Smooth muscle cell of the coronary artery (primary cell): ENCODE results near the gene JAM2. TPM values are rescaled to one million over a fixed set of nuclear protein-coding genes. Genes with fewer than 3 reads are reported as not detected.

Experiments used
- total RNA-seq: library from RNA; depleted of rRNA; stranded (reverse); fragments of >200 nt; gene quantifications from 2 replicates; pipeline ENCODE4 v1.2.3, GENCODE V29; 2014; ENCODE audit warnings: low replicate concordance

Gene JAM2, protein sequence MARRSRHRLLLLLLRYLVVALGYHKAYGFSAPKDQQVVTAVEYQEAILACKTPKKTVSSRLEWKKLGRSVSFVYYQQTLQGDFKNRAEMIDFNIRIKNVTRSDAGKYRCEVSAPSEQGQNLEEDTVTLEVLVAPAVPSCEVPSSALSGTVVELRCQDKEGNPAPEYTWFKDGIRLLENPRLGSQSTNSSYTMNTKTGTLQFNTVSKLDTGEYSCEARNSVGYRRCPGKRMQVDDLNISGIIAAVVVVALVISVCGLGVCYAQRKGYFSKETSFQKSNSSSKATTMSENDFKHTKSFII
- 0.15 and 0.35 TPM in 2 replicates for total RNA-seq

DNA sequence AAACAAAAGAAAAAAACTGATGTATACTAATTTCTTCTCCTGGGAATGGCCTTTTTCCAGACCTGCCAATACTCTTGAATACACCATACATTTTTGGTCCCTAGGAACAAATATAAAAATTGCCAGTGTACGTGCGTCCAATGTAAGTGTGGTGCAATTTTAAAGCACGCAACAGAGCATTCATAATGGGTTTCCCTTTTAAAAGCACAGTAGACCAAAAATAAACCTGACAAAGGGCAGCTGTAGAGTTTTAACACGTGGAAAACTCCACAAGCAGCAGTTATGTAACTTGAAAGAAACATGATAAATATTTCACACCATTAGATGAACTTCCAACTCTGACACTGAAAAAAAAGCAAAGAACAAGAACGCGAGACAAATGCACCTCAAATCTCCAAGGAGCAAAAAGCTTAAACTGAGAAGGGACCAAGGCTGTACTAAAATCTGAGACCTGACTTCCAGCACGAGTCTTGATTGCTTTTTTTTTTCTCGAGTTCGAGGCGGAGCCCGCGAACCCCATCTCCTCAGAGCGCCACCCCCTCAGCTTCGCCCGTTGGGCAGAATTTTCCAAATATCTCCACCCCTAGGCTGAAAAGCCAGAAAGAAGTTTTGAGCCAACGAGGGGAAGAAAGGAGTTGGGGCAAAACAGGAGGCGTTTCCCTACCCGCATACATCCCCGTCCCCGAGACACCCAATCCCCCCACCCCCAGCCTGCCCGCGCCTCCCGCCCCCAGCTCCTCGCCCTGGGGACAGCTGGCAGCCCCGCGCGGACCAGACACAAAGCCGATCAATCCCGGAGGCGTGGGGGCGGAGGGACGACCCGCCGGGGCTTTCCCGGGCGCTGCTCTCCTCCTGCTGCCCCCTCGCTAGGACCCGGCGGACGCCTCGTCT lies at the start of gene JAM2:
Gene JAM2, plus strand, starts transcription at position 599 of the 891 bp plus-strand sequence. CDS start 564 bp downstream, outside the sequence.

DNA sequence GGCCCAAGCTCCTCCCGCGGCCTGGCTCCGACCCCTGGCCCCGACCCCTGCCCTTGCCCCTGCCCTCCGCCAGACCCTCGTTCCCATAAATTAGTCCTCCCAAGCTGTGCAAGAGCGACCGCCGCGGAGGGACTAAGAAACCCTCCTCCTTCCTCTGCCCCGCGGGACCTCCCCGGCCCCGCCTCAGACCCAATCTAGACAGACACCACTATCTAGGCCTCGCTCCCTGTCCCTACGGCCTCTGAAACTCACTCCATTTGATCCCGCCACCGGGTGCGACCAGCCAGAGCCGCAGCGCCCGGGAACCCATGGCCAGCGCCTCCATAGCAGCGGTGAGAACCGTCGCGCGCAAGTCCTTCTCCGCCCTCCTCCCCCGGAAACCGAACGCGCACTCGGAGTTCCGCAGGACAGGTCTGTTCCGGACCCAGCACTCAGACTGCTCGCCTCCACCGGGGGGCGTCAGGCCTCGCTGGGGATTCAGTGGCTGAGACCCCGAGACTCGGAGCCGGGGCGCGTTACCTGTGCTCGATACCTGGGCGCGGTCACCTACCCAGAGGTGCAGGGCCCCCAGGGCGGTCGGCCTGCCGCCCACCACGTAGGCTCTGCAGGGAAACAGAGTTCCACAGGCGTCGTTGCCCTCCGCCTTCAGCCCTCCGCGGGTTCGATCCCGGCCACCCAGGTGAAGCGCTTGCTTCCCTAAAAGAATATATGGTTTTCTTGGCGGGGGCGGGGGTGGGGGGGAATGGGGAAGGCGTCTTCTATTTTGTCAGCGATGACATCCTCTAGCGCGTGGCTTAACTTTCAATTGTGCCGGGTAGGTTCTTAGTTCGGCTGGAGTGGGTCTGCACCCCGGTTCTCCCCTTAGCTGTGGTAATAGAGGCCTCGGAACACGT lies 31.7 kb upstream of the JAM2 start, which contains the start of gene MRPL39:
Gene MRPL39, minus strand, starts transcription at position 331 of the 893 bp plus-strand sequence. Its CDS starts 6 bp downstream, at position 325.

DNA sequence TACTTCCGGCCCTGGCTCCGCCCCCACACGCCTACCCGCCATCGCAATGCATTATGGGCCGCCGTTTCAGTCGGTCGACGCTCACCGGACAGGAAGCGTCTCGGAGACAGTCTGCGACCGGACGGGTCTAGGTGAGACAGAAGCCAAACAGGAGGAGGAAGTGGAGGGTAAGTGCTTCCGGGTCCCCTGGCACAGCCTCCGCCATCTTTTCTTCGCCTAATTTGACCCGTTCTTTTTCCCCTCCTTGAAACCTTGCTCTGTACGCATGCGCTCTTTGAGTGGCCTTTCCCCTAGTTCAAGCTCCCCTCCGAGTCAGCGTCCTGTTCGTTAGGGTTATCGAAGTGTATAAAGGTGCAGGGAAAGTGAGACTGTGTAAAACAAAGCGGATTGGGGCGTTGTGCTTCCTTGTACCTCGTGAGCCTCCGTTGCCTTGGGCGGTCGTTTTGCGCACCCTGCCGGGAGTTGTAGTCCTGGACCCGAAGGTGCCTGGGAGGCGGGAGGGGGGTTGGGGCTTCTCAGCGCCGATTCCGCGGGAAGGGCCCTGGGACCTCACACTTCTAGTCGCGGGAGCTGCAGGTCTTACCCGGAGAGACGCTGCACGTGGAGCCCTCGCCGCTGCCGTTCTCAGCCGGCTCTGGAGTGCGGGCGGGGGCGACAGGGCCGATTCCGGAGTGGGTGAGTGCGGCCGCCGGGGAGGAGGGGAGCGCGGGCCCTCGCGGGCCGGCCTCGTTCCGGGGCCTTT lies 96.0 kb downstream of the JAM2 start, which contains the start of the genes ATP5PF and GABPA:
Gene ATP5PF, minus strand, starts transcription at position 1 of the 742 bp plus-strand sequence. CDS start 5,110 bp downstream, outside the sequence.
Gene GABPA, plus strand, starts transcription at position 69 of the 742 bp plus-strand sequence. CDS start 6,627 bp downstream, outside the sequence.

Other genes starting within 250 kb of the JAM2 start
- 10.3 and 28.0 TPM in 2 replicates for gene MRPL39, start 31.8 kb upstream of the JAM2 start, total RNA-seq
- 12.6 and 56.7 TPM in 2 replicates for gene ATP5PF, start 95.6 kb downstream of the JAM2 start, total RNA-seq
- 11.2 and 18.3 TPM in 2 replicates for gene GABPA, start 95.7 kb downstream of the JAM2 start, total RNA-seq